ENCODE results near the gene PRH2.
A peak's percentile ranks its signal among the peaks of the same experiment; 100 is the strongest.

The PRH2 gene

GRCh38 chr12:10965476-10965875, 36.4 kb downstream of the PRH2 start:
- no peak for DNase-seq

- no peak for DNase-seq
Observed at GRCh38 chr12:10966314-10966713, 37.3 kb downstream of the PRH2 start.

GRCh38 chr12:10967409-10967808, 38.4 kb downstream of the PRH2 start:
- DNase-seq: peak; percentile 5

- DNase-seq: peak; percentile 97
Observed at GRCh38 chr12:10968765-10969456, 39.9 kb downstream of the PRH2 start.

GRCh38 chr12:10974965-10975364, 45.9 kb downstream of the PRH2 start:
- no peak for DNase-seq

GRCh38 chr12:10982244-10982643, 53.2 kb downstream of the PRH2 start:
- DNase-seq: no peak

All from NCI-H226 (cell line).